Esophagus muscularis mucosa (tissue), 4 donors: ENCODE data around the gene ATXN10. TPM values are rescaled to one million over a fixed set of nuclear protein-coding genes. Genes with fewer than 3 reads are reported as not detected.
"Not testable (repeated sequence)": the region's sequence is repeated elsewhere in the genome, so short reads cannot be mapped to it uniquely, and the experiment has no call there.

ENCODE experiments used
- DNase-seq: peaks from one replicate; pipeline ENCODE4 v3.0.0-alpha.2; 2017; ENCODE audit errors: extremely low spot score
- H3K27ac ChIP-seq, 4 donors: fragments of 200-600 bp; sonication (generic); replicated peaks in 1 of 4; 1 replicate in 3 of 4; 2 replicates in 1 of 4; pipeline ENCODE4 v1.5.1; 2016 to 2019; ENCODE audit warnings: mild to moderate bottlenecking in 1 of 4
- H3K27me3 ChIP-seq, 4 donors: fragments of 200-600 bp; sonication (generic); one replicate each; pipeline versions ENCODE4 v1.5.1 to v1.6.0; 2016 to 2019
- H3K36me3 ChIP-seq, 4 donors: fragments of 200-600 bp; sonication (generic); one replicate each; pipeline ENCODE4 v1.5.1; 2016 to 2019
- H3K4me1 ChIP-seq, 4 donors: fragments of 200-600 bp; sonication (generic); one replicate each; pipeline ENCODE4 v1.5.1; 2016 to 2019
- H3K4me3 ChIP-seq, 4 donors: fragments of 200-600 bp; sonication (generic); 1 replicate in 2 of 4; 2 replicates in 2 of 4; pipeline ENCODE4 v1.5.1; 2016 to 2019; ENCODE audit warnings: mild to moderate bottlenecking in 4 of 4, moderate library complexity in 1 of 4
- H3K9me3 ChIP-seq, 4 donors: fragments of 200-600 bp; sonication (generic); 1 replicate in 3 of 4; 2 replicates in 1 of 4; pipeline ENCODE4 v1.5.1; 2016 to 2019
- CTCF ChIP-seq, 3 experiments: fragments of 200-600 bp in 2 of 3; fragments of 450-650 bp in 1 of 3; sonication (generic) in 2 of 3; IDR thresholded peaks; one replicate each; pipeline ENCODE4 v1.5.1; 2017 to 2019; ENCODE audit warnings: antibody characterized with exemption in 3 of 3, mild to moderate bottlenecking in 2 of 3, moderate library complexity in 1 of 3
- EP300 ChIP-seq: sonication (generic); formaldehyde crosslinking; IDR thresholded peaks from one replicate; pipeline ENCODE4 v1.6.1; 2017; ENCODE audit warnings: antibody characterized with exemption
- POLR2A ChIP-seq: fragments of 450-650 bp; IDR thresholded peaks from one replicate; pipeline ENCODE4 v1.6.1; 2017; ENCODE audit warnings: antibody characterized with exemption, moderate library complexity, mild to moderate bottlenecking, low read depth
- POLR2AphosphoS5 ChIP-seq, 2 donors: sonication (generic); formaldehyde crosslinking; IDR thresholded peaks; one replicate each; pipeline ENCODE4 v1.6.1; 2017; ENCODE audit warnings: antibody characterized with exemption in 2 of 2
- WGBS: methylation state at CpG from one replicate; pipeline ENCODE4 v1.1.5; 2018; 5-methylcytosine and 5-hydroxymethylcytosine counted together
- intact Hi-C: fragments of 100-400 bp; cut with DNase I; formaldehyde crosslinking; loops from one replicate; pipeline ENCODE4 v1.15.1; 2023
- total RNA-seq, 4 donors: library from RNA; depleted of rRNA; stranded (reverse); fragments of >200 nt; gene quantifications; one replicate each; pipeline versions ENCODE4 v1.1.0 to v1.2.1, GENCODE V29; 2016

Gene ATXN10
- total RNA-seq: 100 to 1,000 TPM in 2 of 4 donors, 10 to 100 TPM in 2; 67.5 to 126 (median 91.2) TPM

- DNase-seq: no peak
- Histone ChIP-seq H3K9me3 (no peaks in the 10 kb centered on the region), H3K27me3 (no peaks in the 10 kb centered on the region), H3K27ac (peak within 1 kb of the TSS; percentile 83 to 88 (median 86)), H3K4me3 (peak within 1 kb of the TSS; percentile 83 to 94 (median 88)), H3K4me1 (peaks cover 23 to 58% (median 54%) of the 10 kb centered on the region in 4 donors), H3K36me3 (no peaks in the 10 kb centered on the region)
- intact Hi-C loops: no loop called here
- TF ChIP-seq POLR2AphosphoS5 (IDR thresholded peaks at IDR 0.05) (peak; percentile 48 to 66), CTCF (IDR thresholded peaks at IDR 0.05) (no peak)
- under 1% methylated on average over 31 of the region's 89 CpGs for WGBS
Observed at GRCh38 chr22:45671783-45672563, at the start of gene ATXN10. TSS of gene ATXN10 (plus strand) at chr22:45671834. CDS start at chr22:45672064, 230 bp downstream.

GRCh38 chr22:45621836-45622600, 49.6 kb upstream of the ATXN10 start:
- no peaks in the 10 kb centered on the region for H3K9me3 ChIP-seq
- no peak for DNase-seq
- 84% methylated on average over 8 of the region's 11 CpGs for WGBS
- no peaks in the 10 kb centered on the region for H3K36me3 ChIP-seq
- H3K27me3 ChIP-seq: peaks cover 0 to 11% (median 0%) of the 10 kb centered on the region in 4 donors
- TF ChIP-seq EP300 (no peak), POLR2A (no peak), POLR2AphosphoS5 (IDR thresholded peaks at IDR 0.05) (no peak), CTCF (IDR thresholded peaks at IDR 0.05) (no peak)
- no peak overlapping the region for H3K4me3 ChIP-seq
- H3K27ac ChIP-seq: no peak overlapping the region
- no peaks in the 10 kb centered on the region for H3K4me1 ChIP-seq
- intact Hi-C loops: no loop called here

GRCh38 chr22:45623464-45624145, 48.0 kb upstream of the ATXN10 start:
- DNase-seq, H3K4me1 ChIP-seq, H3K9me3 ChIP-seq, H3K36me3 ChIP-seq, H3K27ac ChIP-seq, intact Hi-C loops, H3K4me3 ChIP-seq: not testable (repeated sequence)
- WGBS: 95% methylated on average over 3 of the region's 3 CpGs
- peaks cover 0 to 25% (median 0%) of the 10 kb centered on the region in 4 donors for H3K27me3 ChIP-seq

- H3K9me3 ChIP-seq: no peaks in the 10 kb centered on the region
- TF ChIP-seq EP300 (no peak), POLR2AphosphoS5 (IDR thresholded peaks at IDR 0.05) (no peak), CTCF (IDR thresholded peaks at IDR 0.05) (no peak), POLR2A (no peak)
- H3K27me3 ChIP-seq: peaks cover 0 to 52% (median 0%) of the 10 kb centered on the region in 4 donors
- no peak overlapping the region for H3K27ac ChIP-seq
- WGBS: 81% methylated on average over 13 of the region's 22 CpGs
- no peaks in the 10 kb centered on the region for H3K36me3 ChIP-seq
- no peak overlapping the region for H3K4me3 ChIP-seq
- intact Hi-C loops: no loop called here
- no peaks in the 10 kb centered on the region for H3K4me1 ChIP-seq
- no peak for DNase-seq
Observed at GRCh38 chr22:45626198-45626651, 45.4 kb upstream of the ATXN10 start.
